HFFc6 (cell line): ENCODE data around the gene TMCC1. TPM values are rescaled to one million over a fixed set of nuclear protein-coding genes. Genes with fewer than 3 reads are reported as not detected.

Experiments used
- DNase-seq: peaks from one replicate; pipeline ENCODE4 v3.0.0-alpha.2; 2018
- H3K27ac Mint-ChIP-seq: 2 replicates; pipeline ENCODE4 v1.8.0; 2020; ENCODE audit warnings: mild to moderate bottlenecking, mixed read lengths
- H3K27me3 Mint-ChIP-seq: 2 replicates; pipeline ENCODE4 v1.8.0; 2021; ENCODE audit warnings: mild to moderate bottlenecking, moderate library complexity, mixed read lengths; ENCODE audit not compliant: insufficient read depth
- H3K36me3 Mint-ChIP-seq: 2 replicates; pipeline ENCODE4 v1.8.0; 2021; ENCODE audit warnings: low read depth, mixed read lengths
- H3K4me1 Mint-ChIP-seq: 2 replicates; pipeline ENCODE4 v1.8.0; 2020; ENCODE audit warnings: low read depth, mixed read lengths
- H3K4me3 Mint-ChIP-seq: 2 replicates; pipeline ENCODE4 v1.8.0; 2020; ENCODE audit warnings: mild to moderate bottlenecking, moderate library complexity, mixed read lengths
- H3K9me3 Mint-ChIP-seq: 2 replicates; pipeline ENCODE4 v1.8.0; 2020; ENCODE audit warnings: mild to moderate bottlenecking, mixed read lengths
- total RNA-seq, 6 experiments: library from RNA; stranded (reverse); fragmentation: NEBNext Ultra II Directional; extraction: Animal tissue kit (Norgen Biotek cat#: 25700); gene quantifications; 2 replicates in 1 of 6; 3 replicates in 5 of 6; pipeline ENCODE4 v1.2.3, GENCODE V29; 2021
- TF ChIP-seq, protein P1 (sequence below): fragments of 200-600 bp; sonication (generic); IDR thresholded peaks from 2 replicates; pipeline ENCODE4 v1.5.0; 2021; ENCODE audit warnings: antibody characterized with exemption, mild to moderate bottlenecking

TMCC1 gene
- total RNA-seq, 6 experiments from 2014 or later: 14.3 to 20.8 (median 16.7) TPM

DNA sequence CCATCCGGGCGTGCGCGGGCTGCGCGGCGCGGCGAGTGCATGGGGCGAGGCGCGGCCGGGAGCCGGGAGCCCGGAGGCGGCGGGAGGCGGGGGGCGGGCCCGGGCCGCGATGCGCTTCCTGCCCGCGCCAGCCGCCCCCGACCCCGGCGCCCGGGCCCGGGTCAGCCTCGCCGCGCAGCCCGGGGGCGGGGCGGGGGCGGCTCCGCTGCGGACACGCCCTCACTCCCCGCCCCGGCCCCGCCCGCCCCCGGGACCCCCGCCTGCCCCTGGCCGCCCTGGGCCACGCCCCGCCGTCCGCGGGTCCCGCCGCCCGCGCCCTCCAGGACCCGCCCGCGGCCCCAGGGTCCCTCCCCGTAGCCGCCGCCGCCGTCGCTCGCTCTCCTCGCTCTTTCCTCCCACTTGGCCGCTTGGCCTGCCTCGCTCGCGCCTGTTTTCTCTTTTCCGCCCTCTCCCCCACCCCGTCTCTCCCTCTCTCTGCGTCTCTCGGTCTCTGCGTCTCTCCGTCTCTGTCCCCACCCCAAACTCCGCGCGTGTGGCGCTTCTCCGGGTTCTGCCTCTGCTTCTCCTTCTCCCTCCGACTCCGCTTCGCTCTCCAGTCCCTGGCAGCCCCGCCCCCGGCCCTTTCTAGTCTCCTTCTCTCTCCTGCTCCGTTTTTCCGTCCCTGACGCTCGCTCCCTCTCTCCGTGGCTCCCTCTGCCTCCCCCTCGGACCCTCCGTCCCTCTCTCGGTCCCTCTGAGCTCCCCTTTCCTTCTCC lies 286.7 kb downstream of the TMCC1 start, which contains the start of gene PLXND1:
TSS of gene PLXND1 (minus strand) at position 41 of the 755 bp plus-strand sequence. CDS start at position 4, 37 bp downstream.
- Mint-ChIP-seq H3K4me1 (peaks cover 78% of the 10 kb centered on the region), H3K27me3 (no peaks in the 10 kb centered on the region; the same call in 1 of the 2 replicates), H3K9me3 (no peaks in the 10 kb centered on the region), H3K27ac (peak within 1 kb of the TSS; percentile 92), H3K4me3 (peak within 1 kb of the TSS; percentile 95), H3K36me3 (no peaks in the 10 kb centered on the region)
- TF ChIP-seq, protein P1, sequence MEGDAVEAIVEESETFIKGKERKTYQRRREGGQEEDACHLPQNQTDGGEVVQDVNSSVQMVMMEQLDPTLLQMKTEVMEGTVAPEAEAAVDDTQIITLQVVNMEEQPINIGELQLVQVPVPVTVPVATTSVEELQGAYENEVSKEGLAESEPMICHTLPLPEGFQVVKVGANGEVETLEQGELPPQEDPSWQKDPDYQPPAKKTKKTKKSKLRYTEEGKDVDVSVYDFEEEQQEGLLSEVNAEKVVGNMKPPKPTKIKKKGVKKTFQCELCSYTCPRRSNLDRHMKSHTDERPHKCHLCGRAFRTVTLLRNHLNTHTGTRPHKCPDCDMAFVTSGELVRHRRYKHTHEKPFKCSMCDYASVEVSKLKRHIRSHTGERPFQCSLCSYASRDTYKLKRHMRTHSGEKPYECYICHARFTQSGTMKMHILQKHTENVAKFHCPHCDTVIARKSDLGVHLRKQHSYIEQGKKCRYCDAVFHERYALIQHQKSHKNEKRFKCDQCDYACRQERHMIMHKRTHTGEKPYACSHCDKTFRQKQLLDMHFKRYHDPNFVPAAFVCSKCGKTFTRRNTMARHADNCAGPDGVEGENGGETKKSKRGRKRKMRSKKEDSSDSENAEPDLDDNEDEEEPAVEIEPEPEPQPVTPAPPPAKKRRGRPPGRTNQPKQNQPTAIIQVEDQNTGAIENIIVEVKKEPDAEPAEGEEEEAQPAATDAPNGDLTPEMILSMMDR: no peak
- DNase-seq: peak; percentile 30

DNA sequence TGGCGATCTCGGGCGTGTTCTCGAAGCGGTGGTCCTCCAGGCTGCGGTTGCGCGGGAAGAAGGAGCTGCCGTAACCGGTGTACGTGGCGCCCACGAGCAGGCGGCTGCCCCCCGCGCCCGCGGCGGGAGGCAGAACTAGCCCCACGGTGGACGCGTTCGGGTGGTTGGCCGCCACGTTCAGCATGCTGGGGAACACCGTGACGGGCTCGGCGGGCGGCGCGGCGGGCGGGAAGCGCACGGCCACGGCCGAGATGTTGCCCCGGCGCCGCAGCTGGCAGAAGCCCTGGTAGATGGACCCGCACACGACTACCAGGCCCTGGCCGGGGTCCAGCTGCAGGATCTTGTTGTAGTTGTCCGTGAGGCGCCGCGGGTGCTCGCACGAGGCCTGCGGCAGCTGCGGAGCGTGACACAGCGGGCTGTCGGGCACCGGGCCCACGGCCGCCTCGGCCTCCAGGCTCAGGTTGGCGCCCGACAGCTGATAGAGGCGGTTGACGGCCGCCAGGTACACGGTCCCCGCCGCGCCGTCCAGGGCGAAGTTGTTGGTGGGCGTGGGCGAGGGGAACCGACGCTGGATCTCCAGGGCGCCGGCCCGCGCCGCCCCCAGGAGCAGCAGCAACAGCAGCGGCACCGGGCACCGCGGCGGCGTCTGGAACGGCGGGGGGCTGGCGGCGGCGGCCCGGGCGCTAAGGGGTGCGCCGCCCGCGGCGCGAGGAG lies 287.4 kb downstream of the TMCC1 start:
- DNase-seq: peak; percentile 32
- peak overlapping the region; percentile 95 for H3K4me3 Mint-ChIP-seq
- H3K27me3 Mint-ChIP-seq: no peaks in the 10 kb centered on the region; the same call in 1 of the 2 replicates
- no peaks in the 10 kb centered on the region for H3K9me3 Mint-ChIP-seq
- H3K27ac Mint-ChIP-seq: peak overlapping the region; percentile 85
- TF ChIP-seq, protein P1: no peak
- no peaks in the 10 kb centered on the region for H3K36me3 Mint-ChIP-seq
- peaks cover 75% of the 10 kb centered on the region for H3K4me1 Mint-ChIP-seq

DNA sequence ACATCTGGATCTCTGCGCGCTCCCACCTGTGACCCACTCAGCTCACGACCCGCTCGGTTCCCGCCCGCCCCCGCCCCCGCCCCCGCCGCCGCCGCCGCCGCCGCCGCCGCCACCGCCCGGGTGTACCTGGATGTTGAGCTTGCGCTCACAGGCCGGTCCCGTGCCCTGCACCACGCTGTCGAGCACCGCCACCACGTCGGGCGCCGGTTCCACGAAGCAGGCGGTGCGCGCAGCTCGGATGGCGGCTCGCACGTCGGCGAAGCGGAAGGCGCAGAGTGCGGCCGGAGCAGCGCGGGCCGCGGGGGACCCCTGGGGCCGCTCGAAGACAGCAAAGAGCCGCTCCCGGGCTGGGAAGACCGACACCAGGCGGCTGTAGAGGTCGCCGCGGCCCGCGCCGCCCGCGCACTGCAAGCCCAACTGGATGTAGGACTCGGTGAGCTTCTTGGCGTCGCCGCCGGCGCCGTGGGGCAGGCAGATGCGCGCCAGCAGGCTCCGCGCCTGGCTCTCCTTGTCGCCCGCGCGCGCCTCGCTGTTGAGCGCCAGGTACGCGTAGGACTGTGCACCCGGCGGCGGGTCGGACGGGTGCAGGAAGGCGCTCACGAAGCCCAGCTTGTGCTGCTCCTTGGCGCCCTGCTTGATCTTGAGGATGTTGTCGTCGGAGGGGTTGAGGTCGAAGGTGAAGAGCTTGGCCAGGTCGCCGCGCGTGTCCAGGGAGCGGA lies 288.1 kb downstream of the TMCC1 start:
- Mint-ChIP-seq H3K27ac (peak overlapping the region; percentile 85), H3K27me3 (no peaks in the 10 kb centered on the region; the same call in 1 of the 2 replicates), H3K9me3 (no peaks in the 10 kb centered on the region), H3K36me3 (no peaks in the 10 kb centered on the region), H3K4me3 (peak overlapping the region; percentile 95), H3K4me1 (peaks cover 80% of the 10 kb centered on the region)
- peak; percentile 32 for DNase-seq
- TF ChIP-seq, protein P1: peak; percentile 17; the same call in 1 of the 2 replicates

DNA sequence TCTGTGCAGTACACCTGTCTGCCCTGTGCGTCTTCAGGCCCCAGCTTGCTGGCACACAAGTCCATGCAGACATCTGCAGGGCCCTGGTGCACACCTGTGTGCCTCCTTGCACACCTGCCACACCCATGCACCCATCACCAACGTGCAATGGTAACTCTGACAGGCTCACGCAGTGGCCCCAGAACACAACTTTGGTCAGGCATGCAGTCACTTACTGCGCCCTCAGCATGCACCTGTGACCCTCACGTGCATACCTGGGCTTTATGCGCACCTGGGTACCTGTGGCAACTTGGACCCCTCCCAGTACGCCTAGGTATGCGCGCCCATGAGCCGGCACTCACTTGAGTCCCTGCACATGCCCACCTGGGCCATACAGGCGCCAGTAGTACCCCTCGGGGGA lies 288.7 kb downstream of the TMCC1 start:
- H3K27ac Mint-ChIP-seq: peak overlapping the region; percentile 33
- DNase-seq: no peak
- no peaks in the 10 kb centered on the region for H3K9me3 Mint-ChIP-seq
- TF ChIP-seq, protein P1: no peak
- H3K4me1 Mint-ChIP-seq: peaks cover 81% of the 10 kb centered on the region
- peak overlapping the region; percentile 95 for H3K4me3 Mint-ChIP-seq
- H3K27me3 Mint-ChIP-seq: no peaks in the 10 kb centered on the region; the same call in 1 of the 2 replicates
- no peaks in the 10 kb centered on the region for H3K36me3 Mint-ChIP-seq

DNA sequence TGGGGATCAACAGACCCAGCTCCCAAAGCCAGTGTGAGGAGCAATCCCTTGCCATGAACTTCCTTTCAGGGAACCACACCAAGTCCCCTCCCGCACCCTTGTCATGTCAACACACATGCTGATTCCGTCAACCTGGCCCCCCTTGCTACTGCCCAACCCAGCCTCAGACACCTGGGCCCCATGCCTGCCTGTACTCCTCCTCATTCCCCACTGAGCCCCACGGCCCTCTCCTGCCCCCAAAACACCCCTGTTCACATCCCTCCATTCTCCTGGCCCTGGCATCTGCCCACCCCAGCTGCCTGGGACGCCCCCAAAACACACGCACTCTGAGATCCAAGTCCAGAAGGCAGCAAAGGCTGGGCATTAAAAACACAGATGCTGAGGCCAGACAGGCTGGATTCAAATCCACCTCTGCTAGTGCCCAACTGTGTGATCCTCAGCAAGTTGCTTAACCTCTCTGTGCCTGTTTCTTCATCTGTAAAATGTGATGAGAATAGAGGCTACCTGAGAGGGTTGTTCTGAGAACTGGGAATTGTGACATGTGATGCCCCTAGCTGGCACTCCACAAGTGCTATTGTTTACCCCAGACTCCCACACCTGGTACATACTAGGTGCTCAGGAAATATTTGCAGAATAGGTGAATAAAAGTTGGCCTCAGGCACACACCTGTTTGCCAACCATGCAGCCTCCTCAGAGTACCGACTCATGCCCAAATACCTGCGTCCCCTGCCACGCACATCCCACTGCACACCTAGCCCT lies 289.3 kb downstream of the TMCC1 start:
- H3K36me3 Mint-ChIP-seq: no peaks in the 10 kb centered on the region
- peak overlapping the region; percentile 86 for H3K27ac Mint-ChIP-seq
- peaks cover 81% of the 10 kb centered on the region for H3K4me1 Mint-ChIP-seq
- DNase-seq: no peak
- H3K9me3 Mint-ChIP-seq: no peaks in the 10 kb centered on the region
- peak overlapping the region; percentile 95 for H3K4me3 Mint-ChIP-seq
- TF ChIP-seq, protein P1: no peak
- no peaks in the 10 kb centered on the region; the same call in 1 of the 2 replicates for H3K27me3 Mint-ChIP-seq
